ENCODE data around the gene OXA1L.
"Not testable (repeated sequence)": the region's sequence is repeated elsewhere in the genome, so short reads cannot be mapped to it uniquely, and the experiment has no call there.

Gene OXA1L

GRCh38 chr14:22766457-22767322 lies at the start of gene OXA1L:
Gene OXA1L, plus strand, starts transcription at chr14:22766688. Its CDS starts 14 bp downstream, at chr14:22766702.
- peak; percentile 87 for DNase-seq (ENCODE audit: low spot score)

GRCh38 chr14:22718091-22718490 lies 48.4 kb upstream of the OXA1L start:
- DNase-seq (ENCODE audit: low spot score) = no peak

- DNase-seq (ENCODE audit: low spot score) = no peak
Measured at GRCh38 chr14:22721213-22721612, 45.3 kb upstream of the OXA1L start.

DNA sequence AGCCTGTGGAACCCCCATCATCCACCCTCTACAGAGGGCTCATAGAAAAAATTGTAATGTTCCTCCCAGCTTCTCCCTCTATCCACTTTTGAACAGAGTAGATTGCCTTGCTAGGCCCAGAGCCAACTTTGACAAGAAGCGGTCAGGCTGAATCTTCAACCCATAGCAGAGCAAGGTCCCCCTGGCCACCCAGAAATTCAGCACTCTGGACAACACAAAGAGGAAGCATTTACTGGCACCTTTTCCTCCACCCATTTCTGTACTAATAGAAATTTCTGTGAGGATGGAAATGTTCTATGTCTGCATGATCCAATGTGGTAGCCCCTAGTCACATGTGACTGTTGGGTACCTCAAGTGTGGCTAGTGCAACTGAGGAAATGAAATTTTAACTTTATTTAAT lies 42.7 kb upstream of the OXA1L start:
- DNase-seq (ENCODE audit: low spot score) = no peak

- DNase-seq (ENCODE audit: low spot score) = not testable (repeated sequence)
Measured at GRCh38 chr14:22724847-22725246, 41.6 kb upstream of the OXA1L start.

GRCh38 chr14:22725374-22725773 lies 41.1 kb upstream of the OXA1L start:
- DNase-seq (ENCODE audit: low spot score) = not testable (repeated sequence)

DNA sequence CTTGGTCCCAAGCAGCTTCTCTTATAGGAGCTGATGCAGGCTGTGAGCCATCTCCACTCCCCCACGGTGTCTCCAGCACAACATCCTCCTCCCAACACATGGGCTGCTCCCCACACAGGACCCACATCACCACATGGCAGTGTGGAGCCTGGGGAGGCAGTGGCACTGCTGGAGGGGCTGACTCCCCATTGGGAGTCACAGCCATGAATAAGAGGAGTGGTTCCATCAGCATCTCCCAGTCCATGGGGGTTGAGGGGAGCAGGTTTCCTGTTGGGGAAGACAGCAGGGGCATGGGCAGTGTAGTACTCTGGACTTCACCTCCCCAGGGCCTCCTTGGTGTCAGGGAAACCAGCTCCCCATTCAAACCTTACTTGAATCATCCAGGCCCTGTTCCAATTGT lies 40.5 kb upstream of the OXA1L start:
- no peak for DNase-seq (ENCODE audit: low spot score)

GRCh38 chr14:22732062-22732461 lies 34.4 kb upstream of the OXA1L start:
- DNase-seq (ENCODE audit: low spot score) = not testable (repeated sequence)

GRCh38 chr14:22733829-22734228 lies 32.7 kb upstream of the OXA1L start:
- DNase-seq (ENCODE audit: low spot score) = no peak

DNA sequence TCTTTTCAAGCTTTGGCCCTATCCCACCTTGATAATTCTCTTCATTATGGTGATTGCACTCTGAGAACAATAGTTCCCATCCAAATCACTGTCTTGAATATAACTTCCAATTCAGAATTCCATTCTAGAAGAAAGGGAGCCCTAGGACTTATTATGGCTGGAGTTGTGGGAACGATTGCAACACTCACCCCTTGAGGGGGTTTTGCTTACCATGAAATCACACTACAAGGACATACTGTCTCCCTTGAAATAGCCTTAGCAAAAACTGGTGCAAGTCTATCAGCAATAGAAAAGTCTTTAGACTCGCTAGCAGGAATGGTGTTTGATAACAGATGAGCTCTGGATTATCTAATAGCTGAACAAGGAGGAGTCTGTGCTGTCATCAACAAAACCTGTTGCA lies 31.4 kb upstream of the OXA1L start:
- no peak for DNase-seq (ENCODE audit: low spot score)

DNA sequence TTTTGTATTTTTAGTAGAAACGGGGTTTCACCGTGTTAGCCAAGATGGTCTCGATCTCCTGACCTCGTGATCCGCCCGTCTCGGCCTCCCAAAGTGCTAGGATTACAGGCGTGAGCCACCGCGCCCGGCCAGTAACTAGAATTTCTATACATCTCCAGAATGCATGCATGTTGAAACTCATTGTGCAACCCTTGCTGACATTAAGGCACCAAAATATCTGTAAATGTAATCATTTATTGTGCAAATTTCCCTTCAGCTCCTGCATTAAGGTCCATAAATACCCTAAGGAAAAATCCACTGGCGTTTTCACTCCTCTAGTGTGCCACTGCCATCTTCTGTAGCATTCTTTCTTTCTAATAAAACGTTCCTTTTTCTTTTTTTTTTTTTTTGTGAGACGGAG lies 30.1 kb upstream of the OXA1L start:
- not testable (repeated sequence) for DNase-seq (ENCODE audit: low spot score)

GRCh38 chr14:22737052-22737451 lies 29.4 kb upstream of the OXA1L start:
- DNase-seq (ENCODE audit: low spot score) = no peak

GRCh38 chr14:22739423-22739822 lies 27.1 kb upstream of the OXA1L start:
- no peak for DNase-seq (ENCODE audit: low spot score)

GRCh38 chr14:22740020-22740419 lies 26.5 kb upstream of the OXA1L start:
- DNase-seq (ENCODE audit: low spot score) = no peak

- no peak for DNase-seq (ENCODE audit: low spot score)
Measured at GRCh38 chr14:22747769-22748168, 18.7 kb upstream of the OXA1L start.

DNA sequence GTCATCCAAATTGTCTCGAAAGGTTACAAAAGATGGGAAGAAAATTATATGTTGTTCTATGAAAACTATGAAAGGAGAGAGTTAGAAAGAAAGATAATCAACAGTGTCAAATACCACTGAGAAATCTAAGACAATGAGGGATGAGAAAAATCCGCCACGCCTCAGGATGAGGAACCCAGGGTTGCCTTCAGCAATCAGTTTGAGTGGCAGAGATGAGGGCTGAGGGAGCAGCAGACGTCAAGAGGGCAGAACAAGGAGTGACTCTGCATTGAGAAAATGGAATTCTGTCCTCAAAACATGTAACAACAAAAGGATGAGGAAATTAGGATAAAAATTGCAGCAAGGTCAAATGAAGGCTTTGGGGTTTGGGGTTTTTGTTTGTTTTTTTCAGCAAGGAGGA lies 18.3 kb upstream of the OXA1L start:
- DNase-seq (ENCODE audit: low spot score) = no peak

DNA sequence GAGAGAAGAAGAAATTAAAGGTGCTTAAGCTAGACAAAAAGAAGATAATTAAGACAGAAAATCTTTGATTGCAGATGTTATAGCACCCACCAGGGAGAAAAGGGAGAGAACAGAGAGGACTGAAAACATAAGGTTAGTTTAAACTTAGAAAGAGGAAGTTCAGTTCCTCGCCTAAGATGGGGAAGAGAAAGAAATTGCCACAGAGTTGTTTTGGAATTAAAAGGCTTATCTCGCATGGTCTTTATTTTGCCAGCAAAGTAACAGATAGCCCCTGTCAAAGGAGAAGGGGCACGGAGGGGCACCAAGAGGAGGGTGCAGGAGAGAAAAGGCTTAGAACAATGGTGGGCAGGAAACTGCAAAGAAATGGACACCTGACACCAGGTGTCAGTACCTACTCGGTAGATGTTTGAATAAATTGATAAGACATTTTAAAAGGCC lies 17.8 kb upstream of the OXA1L start:
- no peak for DNase-seq (ENCODE audit: low spot score)

DNA sequence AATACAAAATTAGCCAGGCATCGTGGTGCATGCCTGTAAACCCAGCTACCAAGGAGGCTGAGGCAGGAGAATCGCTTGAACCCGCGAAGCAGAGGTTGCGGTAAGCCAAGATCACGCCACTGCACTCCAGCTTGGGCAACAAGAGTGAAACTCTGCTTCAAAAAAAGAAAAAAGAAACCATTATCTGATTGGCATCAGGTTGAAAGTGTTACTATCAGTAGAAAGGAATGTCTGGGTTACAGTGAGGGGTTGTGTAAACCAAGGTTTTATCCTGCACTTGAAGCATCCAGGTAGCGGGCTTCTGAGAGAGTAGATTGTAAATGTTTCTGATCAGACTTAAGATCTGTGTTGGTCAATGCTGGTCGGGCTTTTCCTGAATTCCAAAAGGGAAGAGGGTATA lies 14.1 kb upstream of the OXA1L start:
- DNase-seq (ENCODE audit: low spot score) = no peak

DNA sequence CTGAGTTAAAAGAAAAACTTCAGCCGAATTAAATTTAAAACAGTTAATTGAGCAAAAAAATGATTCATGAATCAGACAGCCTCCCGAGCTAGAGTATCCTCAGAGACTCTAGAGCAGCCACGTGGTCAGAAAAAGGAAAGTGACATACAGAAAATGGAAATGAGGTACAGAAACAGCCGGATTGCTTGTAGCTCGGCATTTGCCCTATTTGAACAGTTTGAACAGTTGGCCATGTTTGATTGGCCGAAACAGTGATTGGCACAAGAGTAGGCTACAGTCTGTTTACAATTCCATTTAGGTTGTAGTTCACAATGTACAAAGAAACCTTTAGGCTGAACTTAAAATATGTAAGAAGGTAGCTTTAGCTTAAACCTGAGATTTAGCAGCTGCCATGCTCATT lies 12.9 kb upstream of the OXA1L start:
- no peak for DNase-seq (ENCODE audit: low spot score)

GRCh38 chr14:22757972-22758650 lies 8.4 kb upstream of the OXA1L start:
- not testable (repeated sequence) for DNase-seq (ENCODE audit: low spot score)

- no peak for DNase-seq (ENCODE audit: low spot score)
Measured at GRCh38 chr14:22761734-22762133, 4.8 kb upstream of the OXA1L start.

- no peak for DNase-seq (ENCODE audit: low spot score)
Measured at GRCh38 chr14:22764382-22764781, 2.1 kb upstream of the OXA1L start.

DNA sequence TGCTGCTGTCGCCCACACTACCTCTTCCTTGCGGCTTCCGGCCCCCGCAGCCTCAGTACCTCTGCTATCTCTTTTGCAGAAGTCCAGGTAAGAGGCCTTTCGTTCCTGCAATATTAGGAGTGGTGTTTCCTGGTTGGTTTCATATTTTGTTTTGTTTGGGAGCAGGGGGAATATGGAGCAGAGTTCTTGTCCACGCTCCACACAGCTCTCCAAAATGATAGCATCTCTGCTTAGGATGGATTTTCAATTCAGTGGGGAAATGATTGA lies 768 bp downstream of the OXA1L start:
- no peak for DNase-seq (ENCODE audit: low spot score)

DNA sequence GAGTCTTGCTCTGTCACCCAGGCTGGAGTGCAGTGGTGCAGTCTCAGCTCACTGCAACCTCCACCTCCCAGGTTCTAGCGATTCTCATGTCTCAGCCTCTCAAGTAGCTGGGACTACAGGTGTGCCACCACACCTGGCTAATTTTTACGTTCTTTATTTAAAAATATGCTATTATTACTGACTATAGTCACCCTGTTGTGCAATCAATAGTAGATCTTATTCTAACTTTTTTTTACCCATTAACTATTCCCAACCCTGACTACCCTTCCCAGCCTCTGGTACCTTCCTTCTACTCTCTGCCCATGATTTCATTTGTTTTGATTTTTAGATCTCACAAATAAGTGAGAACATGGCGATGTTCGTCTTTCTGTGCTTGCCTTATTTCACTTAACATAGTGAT lies 2.5 kb downstream of the OXA1L start:
- no peak for DNase-seq (ENCODE audit: low spot score)

All from HuH-7.5 (cell line).